ENCODE measurements around the gene GPATCH1. TPM values are rescaled to one million over a fixed set of nuclear protein-coding genes. Genes with fewer than 3 reads are reported as not detected.
"Not testable (repeated sequence)": the region's sequence is repeated elsewhere in the genome, so short reads cannot be mapped to it uniquely, and the experiment has no call there.

The GPATCH1 gene
- 10 to 100 TPM in 1 of 9 donors, 1 to 10 TPM in 8; 4.6 to 11.6 (median 6.8) TPM for total RNA-seq
- 1 to 10 TPM; 7.0 to 10.0 (median 9.1) TPM for polyA plus RNA-seq
- long read RNA-seq, donor 1, result 0 reads
- long read RNA-seq, donor 2, result 0 reads
- long read RNA-seq, donor 3, partial matches to known transcripts, result 0 of 2 reads
- long read RNA-seq, donor 3, other reads (novel, unspliced or antisense), result 0 of 2 reads
- long read RNA-seq, donor 4, partial matches to known transcripts, result 4 of 5 reads
- long read RNA-seq, donor 4, other reads (novel, unspliced or antisense), result 1 of 5 reads
- long read RNA-seq, donor 5, transcript GPATCH1-201 (20 exons, 3,492 nt), result major isoform, 16 of 19 reads
- long read RNA-seq, donor 5, partial matches to known transcripts, result 0 of 19 reads
- long read RNA-seq, donor 5, other reads (novel, unspliced or antisense), result 3 of 19 reads
- long read RNA-seq, donor 6, partial matches to known transcripts, result 2 of 2 reads
- long read RNA-seq, donor 6, other reads (novel, unspliced or antisense), result 0 of 2 reads
- long read RNA-seq, donor 7, result 0 reads
- long read RNA-seq, donor 8, partial matches to known transcripts, result 0 of 1 reads
- long read RNA-seq, donor 8, other reads (novel, unspliced or antisense), result 0 of 1 reads
- long read RNA-seq, donor 9, result 0 reads
- long read RNA-seq, donor 10, result 0 reads

DNA sequence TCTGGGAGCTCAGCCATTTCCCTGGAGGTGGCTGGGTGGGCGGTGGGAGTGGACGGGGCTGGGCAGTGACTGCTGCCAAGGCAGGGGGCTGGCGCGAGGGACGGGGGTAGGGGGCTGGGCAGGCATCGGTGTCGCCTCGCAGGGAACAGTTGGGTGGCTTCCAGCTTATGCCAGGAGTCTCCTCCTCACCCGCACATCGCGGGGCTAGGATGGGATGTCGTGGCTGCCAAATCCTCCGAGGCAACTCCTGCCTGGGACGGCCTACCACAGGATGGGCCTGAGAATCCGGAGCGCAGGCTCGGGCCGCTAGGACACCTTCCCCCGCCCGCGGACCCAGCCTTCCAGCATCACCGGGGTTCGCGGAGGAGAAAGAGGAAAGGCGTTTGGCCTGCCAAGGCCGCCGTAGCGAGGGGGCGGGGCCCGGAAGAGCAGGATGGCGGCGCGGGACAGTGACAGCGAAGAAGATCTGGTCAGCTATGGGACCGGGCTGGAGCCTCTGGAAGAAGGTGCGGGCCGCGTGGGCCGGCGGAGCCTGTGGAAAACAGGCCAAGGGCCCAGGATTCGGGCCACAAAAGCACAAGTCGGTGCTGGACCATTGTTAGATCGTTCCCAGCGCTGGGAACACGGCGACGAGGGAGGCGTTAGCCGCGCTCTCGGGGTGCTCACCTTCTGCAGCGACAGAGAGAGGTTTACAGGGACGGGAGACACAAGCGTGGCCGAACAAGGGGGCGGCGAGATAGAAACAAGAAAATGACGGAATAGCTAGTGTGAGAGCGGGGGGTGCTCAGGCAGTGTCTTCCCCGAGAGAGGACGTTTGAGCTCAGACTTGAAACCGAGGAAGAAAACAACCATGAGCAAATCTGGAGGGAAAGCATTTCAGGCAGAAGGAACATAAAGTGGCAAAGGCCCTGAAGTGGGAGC lies at the start of gene GPATCH1:
Gene GPATCH1, plus strand, starts transcription at position 421 of the 921 bp plus-strand sequence. Its CDS starts 13 bp downstream, at position 434.
- TF ChIP-seq, protein P1, sequence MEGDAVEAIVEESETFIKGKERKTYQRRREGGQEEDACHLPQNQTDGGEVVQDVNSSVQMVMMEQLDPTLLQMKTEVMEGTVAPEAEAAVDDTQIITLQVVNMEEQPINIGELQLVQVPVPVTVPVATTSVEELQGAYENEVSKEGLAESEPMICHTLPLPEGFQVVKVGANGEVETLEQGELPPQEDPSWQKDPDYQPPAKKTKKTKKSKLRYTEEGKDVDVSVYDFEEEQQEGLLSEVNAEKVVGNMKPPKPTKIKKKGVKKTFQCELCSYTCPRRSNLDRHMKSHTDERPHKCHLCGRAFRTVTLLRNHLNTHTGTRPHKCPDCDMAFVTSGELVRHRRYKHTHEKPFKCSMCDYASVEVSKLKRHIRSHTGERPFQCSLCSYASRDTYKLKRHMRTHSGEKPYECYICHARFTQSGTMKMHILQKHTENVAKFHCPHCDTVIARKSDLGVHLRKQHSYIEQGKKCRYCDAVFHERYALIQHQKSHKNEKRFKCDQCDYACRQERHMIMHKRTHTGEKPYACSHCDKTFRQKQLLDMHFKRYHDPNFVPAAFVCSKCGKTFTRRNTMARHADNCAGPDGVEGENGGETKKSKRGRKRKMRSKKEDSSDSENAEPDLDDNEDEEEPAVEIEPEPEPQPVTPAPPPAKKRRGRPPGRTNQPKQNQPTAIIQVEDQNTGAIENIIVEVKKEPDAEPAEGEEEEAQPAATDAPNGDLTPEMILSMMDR (IDR thresholded peaks at IDR 0.05), result no peak
- TF ChIP-seq POLR2A (IDR thresholded peaks at IDR 0.05), result no peak
- Histone ChIP-seq H3K27ac (peak within 1 kb of the TSS in 4 of 5 donors; percentile 19 to 85 (median 60)), H3K4me3 (peak within 1 kb of the TSS; percentile 57 to 87 (median 70)), H3K4me1 (replicated peaks in 1 of 2) (peaks cover 6 to 12% of the 10 kb centered on the region in 2 donors), H3K36me3 (replicated peaks in 1 of 2) (no peaks in the 10 kb centered on the region), H3K9me3 (replicated peaks in 1 of 3) (no peaks in the 10 kb centered on the region), H3K27me3 (no peaks in the 10 kb centered on the region)
- intact Hi-C loops (cut with DNase I), result loop anchor here in 1 of 2 donors (10.0 kb wide), 1 partner anchor 106 kb away; the partner anchor contains the start of genes CEP89 and FAAP24
- WGBS, 4 donors, result 0 to 1% (median 1%) methylated on average over 26 to 62 of the region's 62 CpGs
- peak; percentile 84 to 91 (median 90) for DNase-seq

DNA sequence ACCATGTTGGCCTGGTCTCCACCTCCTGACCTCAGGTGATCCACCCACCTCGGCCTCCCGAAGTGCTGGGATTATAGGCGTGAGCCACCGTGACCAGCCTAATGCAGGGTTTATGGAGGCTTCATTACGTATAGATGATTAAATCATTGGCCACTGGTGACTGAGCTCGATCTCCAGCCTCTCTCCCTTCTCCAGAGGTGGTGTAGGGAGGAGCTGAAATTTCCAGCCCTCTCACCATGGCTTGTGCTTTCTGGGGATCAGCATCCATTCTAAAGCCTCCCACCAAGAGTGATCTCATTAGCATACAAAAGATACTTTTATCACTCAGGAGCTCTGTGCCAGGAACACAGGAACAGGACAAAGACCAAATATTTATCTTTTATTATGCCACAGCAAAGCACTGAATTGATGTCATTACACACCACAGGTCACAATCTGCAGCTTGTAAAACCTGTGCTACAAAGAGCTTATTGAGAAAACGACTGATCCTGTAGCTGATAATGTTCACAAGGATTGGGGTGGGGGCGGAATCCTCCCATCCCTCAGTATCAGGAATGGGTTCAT lies 48.7 kb upstream of the GPATCH1 start:
- intact Hi-C loops (cut with DNase I), result no loop called here
- H3K27ac ChIP-seq, result no peak overlapping the region
- 79 to 85% (median 79%) methylated on average over 8 of the region's 8 CpGs for WGBS, 4 donors

GRCh38 chr19:33035461-33035860 lies 45.5 kb upstream of the GPATCH1 start:
- intact Hi-C loops (cut with DNase I), result no loop called here
- DNase-seq, result no peak
- Histone ChIP-seq H3K27me3 (no peaks in the 10 kb centered on the region), H3K9me3 (replicated peaks in 1 of 3) (no peaks in the 10 kb centered on the region), H3K36me3 (replicated peaks in 1 of 2) (no peaks in the 10 kb centered on the region), H3K4me1 (replicated peaks in 1 of 2) (no peaks in the 10 kb centered on the region), H3K27ac (no peak overlapping the region), H3K4me3 (no peak overlapping the region)
- WGBS, 4 donors, result 84 to 93% (median 92%) methylated on average over 10 of the region's 10 CpGs
- TF ChIP-seq POLR2A (IDR thresholded peaks at IDR 0.05), result no peak
- TF ChIP-seq, protein P1 (IDR thresholded peaks at IDR 0.05), result no peak

More for the DNA sequence above, 48.7 kb upstream of the GPATCH1 start:
- DNase-seq, result no peak
- Histone ChIP-seq H3K36me3 (replicated peaks in 1 of 2) (no peaks in the 10 kb centered on the region), H3K4me1 (replicated peaks in 1 of 2) (no peaks in the 10 kb centered on the region), H3K9me3 (replicated peaks in 1 of 3) (no peaks in the 10 kb centered on the region), H3K4me3 (no peak overlapping the region), H3K27me3 (no peaks in the 10 kb centered on the region)
- TF ChIP-seq POLR2A (IDR thresholded peaks at IDR 0.05), result no peak

DNA sequence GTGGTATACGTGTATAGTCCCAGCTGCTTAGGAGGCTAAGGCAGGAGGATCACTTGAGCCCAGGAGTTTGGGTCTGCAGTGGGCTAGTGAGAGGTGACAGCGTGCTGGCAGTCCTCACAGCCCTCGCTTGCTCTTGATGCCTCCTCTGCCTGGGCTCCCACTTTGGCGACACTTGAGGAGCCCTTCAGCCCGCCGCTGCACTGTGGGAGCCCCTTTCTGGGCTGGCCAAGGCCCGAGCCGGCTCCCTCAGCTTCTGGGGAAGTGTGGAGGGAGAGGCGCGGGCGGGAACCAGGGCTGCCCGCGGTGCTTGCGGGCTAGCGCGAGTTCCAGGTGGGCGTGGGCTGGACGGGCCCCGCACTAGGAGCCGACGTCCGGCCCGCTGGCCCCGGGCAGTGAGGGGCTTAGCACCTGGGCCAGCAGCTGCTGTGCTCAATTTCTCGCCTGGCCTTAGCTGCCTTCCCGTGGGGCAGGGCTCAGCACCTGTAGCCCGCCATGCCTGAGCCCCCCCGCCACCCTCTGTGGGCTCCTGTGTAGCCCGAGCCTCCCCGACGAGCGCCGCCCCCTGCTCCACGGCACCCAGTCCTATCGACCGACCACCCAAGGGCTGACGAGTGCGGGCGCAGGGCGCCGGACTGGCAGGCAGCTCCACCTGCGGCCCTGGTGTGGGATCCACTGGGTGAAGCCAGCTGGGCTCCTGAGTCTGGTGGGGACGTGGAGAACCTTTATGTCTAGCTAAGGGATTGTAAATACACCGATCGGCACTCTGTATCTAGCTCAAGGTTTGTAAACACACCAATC lies 44.4 kb upstream of the GPATCH1 start:
- H3K27me3 ChIP-seq; H3K4me1 ChIP-seq (replicated peaks in 1 of 2); DNase-seq; H3K9me3 ChIP-seq (replicated peaks in 1 of 3); H3K4me3 ChIP-seq; H3K27ac ChIP-seq; H3K36me3 ChIP-seq (replicated peaks in 1 of 2); intact Hi-C loops (cut with DNase I): not testable (repeated sequence)
- WGBS, 4 donors, result 89 to 98% (median 97%) methylated on average over 7 to 45 of the region's 45 CpGs

DNA sequence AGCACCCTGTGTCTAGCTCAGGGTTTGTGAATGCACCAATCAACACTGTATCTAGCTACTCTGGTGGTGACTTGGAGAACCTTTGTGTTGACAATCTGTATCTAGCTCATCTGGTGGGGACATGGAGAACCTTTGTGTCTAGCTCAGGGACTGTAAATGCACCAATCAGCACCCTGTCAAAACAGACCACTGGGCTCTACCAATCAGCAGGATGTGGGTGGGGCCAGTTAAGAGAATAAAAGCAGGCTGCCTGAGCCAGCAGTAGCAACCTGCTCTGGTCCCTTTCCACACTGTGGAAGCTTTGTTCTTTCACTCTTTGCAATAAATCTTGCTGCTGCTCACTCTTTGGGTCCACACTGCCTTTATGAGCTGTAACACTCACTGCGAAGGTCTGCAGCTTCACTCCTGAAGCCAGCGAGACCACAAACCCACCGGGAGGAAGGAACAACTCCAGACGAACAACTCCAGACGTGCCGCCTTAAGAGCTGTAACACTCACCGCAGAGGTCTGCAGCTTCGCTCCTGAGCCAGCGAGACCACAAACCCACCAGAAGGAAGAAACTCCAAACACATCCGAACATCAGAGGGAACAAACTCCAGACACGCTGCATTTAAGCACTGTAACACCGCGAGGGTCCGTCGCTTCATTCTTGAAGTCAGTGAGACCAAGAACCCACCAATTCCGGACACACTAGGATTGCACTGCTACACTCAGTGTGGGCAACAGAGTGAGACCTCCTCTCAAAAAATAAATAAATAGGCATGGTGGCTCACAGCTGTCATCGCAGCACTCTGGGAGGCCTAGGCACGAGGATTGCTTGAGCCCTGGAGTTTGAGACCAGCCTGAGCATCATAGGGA lies 43.6 kb upstream of the GPATCH1 start:
- H3K27me3 ChIP-seq; H3K9me3 ChIP-seq (replicated peaks in 1 of 3); H3K27ac ChIP-seq; H3K4me3 ChIP-seq; intact Hi-C loops (cut with DNase I); H3K36me3 ChIP-seq (replicated peaks in 1 of 2); H3K4me1 ChIP-seq (replicated peaks in 1 of 2); DNase-seq: not testable (repeated sequence)
- 71 to 84% (median 81%) methylated on average over 18 of the region's 18 CpGs for WGBS, 4 donors
